Measurements from ENCODE around the gene LSS. TPM values are rescaled to one million over a fixed set of nuclear protein-coding genes. Genes with fewer than 3 reads are reported as not detected.

LSS gene
- total RNA-seq, 1 experiment from 2014 or later = 130 TPM

DNA sequence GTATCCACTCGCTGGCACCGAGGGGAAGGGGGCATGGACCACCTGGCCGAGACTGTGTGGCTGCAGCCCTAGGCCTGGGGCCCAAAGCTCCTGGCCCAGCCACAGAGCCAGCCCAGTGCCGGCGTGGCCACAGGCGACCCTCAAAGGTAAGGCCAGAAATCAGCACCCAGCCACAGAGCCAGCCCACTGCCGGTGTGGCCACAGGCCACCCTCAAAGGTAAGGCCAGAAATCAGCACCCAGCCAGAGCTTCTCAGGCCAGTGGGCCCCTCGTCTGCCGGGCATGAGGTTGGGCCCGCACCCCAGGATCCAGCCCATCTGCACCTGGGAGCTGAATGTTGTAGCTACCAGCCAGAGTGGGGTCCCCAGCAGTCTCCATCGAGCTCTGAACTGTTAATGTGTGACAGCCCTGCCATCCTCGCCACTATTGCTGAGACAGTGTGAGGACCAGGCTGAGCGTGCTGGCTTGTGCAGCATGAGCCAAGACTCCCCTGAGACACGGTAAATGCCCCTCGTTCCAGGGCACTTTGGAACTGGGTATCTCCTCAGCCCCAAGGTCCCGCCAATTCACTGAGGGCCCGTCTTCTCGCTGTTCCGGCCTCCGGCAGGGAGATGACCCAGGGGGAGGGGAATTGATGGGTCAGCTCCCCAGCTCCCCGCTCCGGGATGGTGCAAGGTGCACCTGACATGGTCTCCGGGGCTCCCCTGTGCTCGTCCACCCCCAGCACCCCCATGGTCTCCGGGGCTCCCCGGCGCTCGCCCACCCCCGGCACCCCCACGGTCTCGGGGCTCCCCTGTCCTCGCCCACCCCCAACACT lies 68.5 kb downstream of the LSS start:
- Histone ChIP-seq H3K9me3 (ENCODE audit: low read depth, low read length, poor library complexity, severe bottlenecking) (no peaks in the 10 kb centered on the region), H3K4me3 (ENCODE audit: low read depth, low read length, poor library complexity, severe bottlenecking) (no peak overlapping the region), H3K27me3 (replicated peaks; ENCODE audit: insufficient read depth, low read depth, low read length, poor library complexity) (no peaks in the 10 kb centered on the region), H3K27ac (ENCODE audit: low read depth, low read length, poor library complexity, severe bottlenecking) (no peak overlapping the region), H3K36me3 (ENCODE audit: insufficient read depth, low read length, poor library complexity, severe bottlenecking) (peaks cover 4% of the 10 kb centered on the region), H3K4me1 (ENCODE audit: insufficient read depth, low read length, poor library complexity, severe bottlenecking) (no peaks in the 10 kb centered on the region)
- DNase-seq (ENCODE audit: low spot score) = no peak
- ChIA-PET POLR2A (ENCODE audit: low non-redundant PET) (no interaction called here), CTCF (no interaction called here)
- BruUV-seq (replicated peaks) = no TSS peak
- no peak for TF ChIP-seq EZH2 (IDR thresholded peaks at IDR 0.05; ENCODE audit: borderline replicate concordance, low read depth, low read length, poor library complexity, severe bottlenecking)
- no peak for TF ChIP-seq CTCF (conservative IDR thresholded peaks at IDR 0.05; ENCODE audit: low read depth, low read length)
- intact Hi-C loops (cut with micrococcal nuclease; ENCODE audit: unreplicated experiment) = loop anchor here (2.0 kb wide), 1 partner anchor 13 kb away; no protein-coding TSS in a partner anchor

- TF ChIP-seq EZH2 (IDR thresholded peaks at IDR 0.05; ENCODE audit: borderline replicate concordance, low read depth, low read length, poor library complexity, severe bottlenecking) = no peak
- TF ChIP-seq CTCF (conservative IDR thresholded peaks at IDR 0.05; ENCODE audit: low read depth, low read length) = no peak
- Histone ChIP-seq H3K4me3 (ENCODE audit: low read depth, low read length, poor library complexity, severe bottlenecking) (no peak overlapping the region), H3K4me1 (ENCODE audit: insufficient read depth, low read length, poor library complexity, severe bottlenecking) (no peaks in the 10 kb centered on the region), H3K36me3 (ENCODE audit: insufficient read depth, low read length, poor library complexity, severe bottlenecking) (peaks cover 4% of the 10 kb centered on the region), H3K27ac (ENCODE audit: low read depth, low read length, poor library complexity, severe bottlenecking) (no peak overlapping the region), H3K27me3 (replicated peaks; ENCODE audit: insufficient read depth, low read depth, low read length, poor library complexity) (no peaks in the 10 kb centered on the region), H3K9me3 (ENCODE audit: low read depth, low read length, poor library complexity, severe bottlenecking) (no peaks in the 10 kb centered on the region)
- intact Hi-C loops (cut with micrococcal nuclease; ENCODE audit: unreplicated experiment) = loop anchor here (2.0 kb wide), 1 partner anchor 13 kb away; no protein-coding TSS in a partner anchor
- ChIA-PET CTCF (no interaction called here), POLR2A (ENCODE audit: low non-redundant PET) (no interaction called here)
- DNase-seq (ENCODE audit: low spot score) = no peak
- BruUV-seq (replicated peaks) = no TSS peak
Measured at GRCh38 chr21:46159390-46159789, 69.2 kb downstream of the LSS start.

DNA sequence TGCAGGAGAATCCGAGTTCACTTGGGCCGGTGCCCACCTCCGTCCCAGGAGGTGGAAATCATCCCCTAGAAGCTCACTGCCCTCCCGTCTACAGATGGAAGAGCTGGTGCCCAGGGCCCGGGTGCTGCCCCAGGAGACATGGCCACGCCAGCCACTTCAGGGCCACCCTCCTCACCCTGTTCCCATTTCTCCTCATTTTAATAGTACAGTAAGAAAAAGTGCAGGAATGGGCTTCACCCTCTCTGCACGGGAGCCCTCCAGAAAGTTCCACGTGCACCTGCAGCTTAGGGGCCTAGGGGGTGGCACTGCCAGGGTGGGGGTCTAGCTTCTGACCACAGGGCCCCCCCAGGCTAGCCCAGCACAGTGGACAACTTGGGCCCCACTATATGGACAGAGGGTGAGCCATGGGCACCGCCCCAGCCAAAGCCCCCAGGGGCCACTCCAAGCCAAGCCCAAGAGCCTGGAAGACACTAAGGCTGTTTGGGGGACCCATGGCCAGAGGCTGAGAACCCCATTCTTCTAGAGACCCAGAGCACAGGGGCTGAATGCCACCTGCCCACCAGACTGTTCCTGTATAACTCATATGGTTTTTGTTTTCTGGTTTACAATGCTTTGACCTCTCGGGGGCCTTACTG lies 69.8 kb downstream of the LSS start:
- ChIA-PET POLR2A (ENCODE audit: low non-redundant PET) (no interaction called here), CTCF (no interaction called here)
- intact Hi-C loops (cut with micrococcal nuclease; ENCODE audit: unreplicated experiment) = loop anchor here (2.0 kb wide), 1 partner anchor 14 kb away; no protein-coding TSS in a partner anchor
- TF ChIP-seq EZH2 (IDR thresholded peaks at IDR 0.05; ENCODE audit: borderline replicate concordance, low read depth, low read length, poor library complexity, severe bottlenecking) = no peak
- Histone ChIP-seq H3K4me1 (ENCODE audit: insufficient read depth, low read length, poor library complexity, severe bottlenecking) (peaks cover under 1% of the 10 kb centered on the region), H3K4me3 (ENCODE audit: low read depth, low read length, poor library complexity, severe bottlenecking) (no peak overlapping the region), H3K36me3 (ENCODE audit: insufficient read depth, low read length, poor library complexity, severe bottlenecking) (peaks cover 4% of the 10 kb centered on the region), H3K9me3 (ENCODE audit: low read depth, low read length, poor library complexity, severe bottlenecking) (no peaks in the 10 kb centered on the region), H3K27ac (ENCODE audit: low read depth, low read length, poor library complexity, severe bottlenecking) (no peak overlapping the region), H3K27me3 (replicated peaks; ENCODE audit: insufficient read depth, low read depth, low read length, poor library complexity) (no peaks in the 10 kb centered on the region)
- no TSS peak for BruUV-seq (replicated peaks)
- DNase-seq (ENCODE audit: low spot score) = no peak
